ENCODE results near the gene TNK2.

DNA sequence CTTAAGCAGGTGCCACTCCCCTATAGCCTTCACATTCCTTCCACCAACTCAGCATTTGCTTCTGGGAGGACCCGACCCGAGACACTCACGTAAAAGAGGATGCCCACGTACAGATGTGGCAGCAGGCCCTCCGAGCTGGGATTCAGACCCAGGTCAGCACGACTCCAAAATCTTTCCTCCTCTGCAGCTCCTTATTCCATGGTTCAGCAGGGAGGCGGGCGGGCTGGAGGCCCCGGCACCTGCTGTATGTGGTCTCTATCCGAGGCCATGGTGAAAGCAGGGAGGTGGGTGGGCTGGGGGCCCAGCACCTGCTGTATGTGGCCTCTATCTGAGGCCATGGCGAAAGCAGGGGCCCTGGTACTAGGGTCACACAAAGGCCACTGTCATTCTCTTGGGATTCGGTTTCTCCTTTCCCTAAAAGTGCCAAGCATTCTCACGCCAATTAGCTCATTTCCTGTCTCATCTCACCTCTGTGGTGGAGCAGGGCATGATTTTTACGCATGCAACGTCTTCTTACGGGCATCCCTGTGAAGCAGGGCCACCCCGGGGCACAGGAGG, 90.7 kb downstream of the TNK2 start:
- TF ChIP-seq CTCF (IDR thresholded peaks at IDR 0.05) (no peak), POLR2A (IDR thresholded peaks at IDR 0.05) (no peak)

Measured in adrenal gland (tissue), 5 donors.